PFSK-1 (cell line): ENCODE results near the gene PLXDC2.

ENCODE experiments used
- FOXP2 ChIP-seq: optimal IDR thresholded peaks from 2 replicates; pipeline ENCODE3; 2011; ENCODE audit warnings: borderline replicate concordance, control low read depth, inconsistent platforms; ENCODE audit not compliant: insufficient read depth; ENCODE audit errors: extremely low read length, extremely low read depth
- POLR2AphosphoS5 ChIP-seq: IDR thresholded peaks from 2 replicates; pipeline ENCODE4 v1.6.1; 2012; ENCODE audit warnings: low read depth, mild to moderate bottlenecking, control low read depth, low read length, moderate library complexity
- REST ChIP-seq, 2 experiments: IDR thresholded peaks; 2 replicates each; pipeline versions ENCODE4 v1.6.1 to v1.8.0; 2011 to 2012; ENCODE audit warnings: low read depth in 2 of 2, low read length in 2 of 2, control low read depth in 1 of 2, inconsistent platforms in 1 of 2, mild to moderate bottlenecking in 1 of 2, moderate library complexity in 1 of 2; ENCODE audit not compliant: insufficient read depth in 1 of 2
- SIN3A ChIP-seq: IDR thresholded peaks from 2 replicates; pipeline ENCODE4 v1.6.1; 2012; ENCODE audit warnings: mild to moderate bottlenecking, low read length, moderate library complexity, borderline replicate concordance; ENCODE audit not compliant: insufficient read depth
- TAF1 ChIP-seq: IDR thresholded peaks from 2 replicates; pipeline ENCODE4 v1.6.1; 2012; ENCODE audit warnings: low read length, control low read depth, borderline replicate concordance; ENCODE audit not compliant: insufficient read depth

The PLXDC2 gene

GRCh38 chr10:19801369-19801768 is 14.9 kb upstream of the PLXDC2 start:
- no peak for TF ChIP-seq SIN3A
- TF ChIP-seq TAF1: no peak
- no peak for TF ChIP-seq POLR2AphosphoS5
- no peak for TF ChIP-seq REST (IDR thresholded peaks at IDR 0.05; ENCODE audit: insufficient read depth in 1 of 2, low read depth in 2 of 2, low read length in 2 of 2)
- TF ChIP-seq FOXP2: no peak

GRCh38 chr10:19803676-19804075 is 12.6 kb upstream of the PLXDC2 start:
- TF ChIP-seq SIN3A (no peak), REST (IDR thresholded peaks at IDR 0.05; ENCODE audit: insufficient read depth in 1 of 2, low read depth in 2 of 2, low read length in 2 of 2) (no peak), TAF1 (no peak), POLR2AphosphoS5 (no peak), FOXP2 (no peak)

GRCh38 chr10:19809481-19809880 is 6.8 kb upstream of the PLXDC2 start:
- TF ChIP-seq SIN3A (no peak), REST (IDR thresholded peaks at IDR 0.05; ENCODE audit: insufficient read depth in 1 of 2, low read depth in 2 of 2, low read length in 2 of 2) (no peak), FOXP2 (no peak), POLR2AphosphoS5 (no peak), TAF1 (no peak)

GRCh38 chr10:19811540-19811939 is 4.7 kb upstream of the PLXDC2 start:
- no peak for TF ChIP-seq FOXP2
- no peak for TF ChIP-seq POLR2AphosphoS5
- no peak for TF ChIP-seq SIN3A
- TF ChIP-seq TAF1: no peak
- TF ChIP-seq REST (IDR thresholded peaks at IDR 0.05; ENCODE audit: insufficient read depth in 1 of 2, low read depth in 2 of 2, low read length in 2 of 2): no peak

- no peak for TF ChIP-seq REST (IDR thresholded peaks at IDR 0.05; ENCODE audit: insufficient read depth in 1 of 2, low read depth in 2 of 2, low read length in 2 of 2)
- no peak for TF ChIP-seq FOXP2
- no peak for TF ChIP-seq TAF1
- no peak for TF ChIP-seq POLR2AphosphoS5
- no peak for TF ChIP-seq SIN3A
Measured at GRCh38 chr10:19812976-19813375, 3.3 kb upstream of the PLXDC2 start.
